Subcutaneous abdominal adipose tissue (tissue), 5 donors: ENCODE data around the gene KBTBD4.
A peak's percentile ranks its signal among the peaks of the same experiment; 100 is the strongest.
"Not testable (repeated sequence)": the region's sequence is repeated elsewhere in the genome, so short reads cannot be mapped to it uniquely, and the experiment has no call there.

ENCODE experiments used
- H3K27ac ChIP-seq: one replicate; pipeline ENCODE4 v1.7.0; 2013; ENCODE audit warnings: low read depth, mild to moderate bottlenecking, inconsistent platforms, low read length, moderate library complexity
- H3K27me3 ChIP-seq, 5 donors: one replicate each; pipeline ENCODE4 v1.7.0; 2013; ENCODE audit warnings: low read length in 5 of 5, inconsistent platforms in 1 of 5; ENCODE audit not compliant: control insufficient read depth in 5 of 5, insufficient read depth in 4 of 5
- H3K36me3 ChIP-seq, 5 donors: one replicate each; pipeline ENCODE4 v1.7.0; 2013; ENCODE audit warnings: low read length in 5 of 5; ENCODE audit not compliant: control insufficient read depth in 5 of 5, insufficient read depth in 5 of 5
- H3K4me1 ChIP-seq, 5 donors: one replicate each; pipeline ENCODE4 v1.7.0; 2013; ENCODE audit warnings: low read length in 5 of 5, mild to moderate bottlenecking in 3 of 5, moderate library complexity in 1 of 5; ENCODE audit not compliant: control insufficient read depth in 5 of 5, insufficient read depth in 5 of 5
- H3K4me3 ChIP-seq, 5 donors: one replicate each; pipeline ENCODE4 v1.7.0; 2013; ENCODE audit warnings: low read length in 5 of 5, low read depth in 1 of 5
- H3K9ac ChIP-seq, 5 donors: one replicate each; pipeline ENCODE4 v1.7.0; 2013; ENCODE audit warnings: low read length in 5 of 5, mild to moderate bottlenecking in 4 of 5, moderate library complexity in 3 of 5
- H3K9me3 ChIP-seq, 5 donors: one replicate each; pipeline ENCODE4 v1.7.0; 2013; ENCODE audit warnings: low read length in 5 of 5; ENCODE audit not compliant: control insufficient read depth in 5 of 5
- donor health status: healthy.
- donor health status: healthy.
- donor health status: healthy.
- donor health status: healthy.
- donor health status: healthy.

KBTBD4 gene

DNA sequence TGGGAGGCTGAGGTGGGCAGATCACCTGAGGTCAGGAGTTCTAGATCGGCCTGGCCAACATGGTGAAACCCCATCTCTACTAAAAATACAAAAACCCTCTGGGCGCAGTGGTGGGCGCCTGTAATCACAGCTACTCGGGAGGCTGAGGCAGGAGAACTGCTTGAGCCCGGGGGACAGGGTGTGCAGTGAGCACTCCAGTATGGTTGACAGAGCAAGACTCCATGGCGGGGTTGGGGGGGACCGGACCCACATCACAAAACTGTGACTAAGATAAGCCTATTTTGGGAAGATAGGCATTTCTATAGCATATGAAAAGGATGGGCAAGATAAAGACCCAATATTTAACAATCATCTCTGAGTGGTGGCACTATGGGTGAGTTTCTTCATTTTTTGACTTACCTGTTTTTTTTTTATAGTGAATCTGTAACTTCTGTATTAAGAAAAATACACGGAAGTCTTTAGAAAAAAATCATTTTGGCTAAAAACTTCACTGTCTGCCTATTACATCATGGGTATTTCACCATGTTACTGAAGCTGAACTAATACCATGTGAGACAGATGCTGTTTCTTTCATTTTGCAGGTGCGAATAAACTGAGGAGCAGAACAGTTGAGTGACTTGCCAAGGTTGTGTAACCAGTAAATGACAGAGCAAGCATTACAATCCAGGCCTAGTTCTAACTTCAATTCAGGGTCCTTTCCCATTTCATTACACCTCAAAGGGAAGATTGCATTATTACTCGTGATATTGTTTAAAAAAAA lies 28.3 kb downstream of the KBTBD4 start:
- Histone ChIP-seq H3K27me3 (no peaks in the 10 kb centered on the region), H3K9me3 (no peaks in the 10 kb centered on the region), H3K9ac (peak overlapping the region in 3 of 5 donors; percentile 9 to 63 (median 56)), H3K36me3 (no peaks in the 10 kb centered on the region), H3K4me1 (peaks cover 0 to 57% (median 50%) of the 10 kb centered on the region in 5 donors), H3K4me3 (peak overlapping the region in 2 of 5 donors; percentile 15 to 16), H3K27ac (peak overlapping the region; percentile 98)

DNA sequence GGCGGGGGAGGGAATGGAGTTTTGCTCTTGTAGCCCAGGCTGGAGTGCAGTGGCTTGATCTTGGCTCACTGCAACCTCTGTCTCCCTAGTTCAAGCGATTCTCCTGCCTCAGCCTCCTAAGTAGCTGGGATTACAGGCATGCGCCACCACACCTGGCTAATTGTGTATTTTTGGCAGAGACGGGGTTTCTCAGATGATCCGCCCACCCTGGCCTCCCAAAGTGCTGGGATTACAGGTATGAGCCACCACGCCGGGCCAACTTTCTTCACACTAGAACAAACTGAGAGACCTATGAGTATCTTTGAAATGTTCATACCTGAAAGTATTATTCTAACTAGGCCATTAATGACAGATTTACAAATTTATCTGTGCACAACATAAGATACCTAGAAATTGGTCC lies 32.5 kb downstream of the KBTBD4 start:
- H3K4me3 ChIP-seq, H3K9ac ChIP-seq, H3K36me3 ChIP-seq, H3K27me3 ChIP-seq, H3K9me3 ChIP-seq, H3K27ac ChIP-seq: not testable (repeated sequence)
- H3K4me1 ChIP-seq: peaks cover 0 to 46% (median 40%) of the 10 kb centered on the region in 5 donors

DNA sequence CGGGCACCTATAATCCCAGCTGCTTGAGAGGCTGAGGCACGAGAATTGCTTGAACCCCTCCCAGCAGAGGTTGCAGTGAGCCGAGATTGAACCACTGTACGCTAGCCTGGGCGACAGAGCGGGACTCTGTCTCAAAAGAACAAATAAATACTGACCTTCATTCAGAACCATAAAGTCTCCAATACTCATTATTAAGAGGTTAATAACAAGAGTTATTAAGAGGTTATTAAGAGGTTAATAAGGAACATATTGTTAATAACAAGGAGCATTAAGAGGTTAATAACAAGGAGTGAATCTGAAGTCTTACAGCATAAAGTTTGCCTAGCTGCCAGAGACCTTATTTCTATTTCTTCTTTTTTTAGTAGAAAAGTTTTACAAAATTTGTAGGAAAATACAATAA lies 33.5 kb downstream of the KBTBD4 start:
- H3K27me3 ChIP-seq: no peaks in the 10 kb centered on the region
- H3K4me3 ChIP-seq: no peak overlapping the region
- no peaks in the 10 kb centered on the region for H3K9me3 ChIP-seq
- no peaks in the 10 kb centered on the region for H3K36me3 ChIP-seq
- no peak overlapping the region for H3K9ac ChIP-seq
- peaks cover 5 to 40% (median 34%) of the 10 kb centered on the region in 5 donors for H3K4me1 ChIP-seq
- no peak overlapping the region for H3K27ac ChIP-seq

DNA sequence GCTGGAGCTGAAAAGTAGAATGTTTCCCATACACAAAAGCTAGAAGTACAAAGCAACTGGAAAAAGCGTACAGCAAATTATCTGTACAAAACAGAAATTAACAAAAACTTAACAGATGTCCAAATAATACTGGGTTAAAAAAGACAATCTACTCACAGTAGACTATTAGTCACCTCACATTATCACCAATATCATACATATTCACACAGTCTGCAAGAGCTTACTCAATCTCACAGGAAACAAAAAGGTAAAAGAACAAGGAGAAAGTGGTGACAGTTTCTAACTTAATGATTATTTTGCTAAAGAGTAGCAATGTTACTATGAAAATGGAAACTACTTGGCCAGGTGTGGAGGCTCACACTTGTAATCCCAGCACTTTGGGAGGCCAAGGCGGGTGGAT lies 37.7 kb downstream of the KBTBD4 start:
- H3K9ac ChIP-seq: no peak overlapping the region
- H3K27me3 ChIP-seq: no peaks in the 10 kb centered on the region
- no peak overlapping the region for H3K4me3 ChIP-seq
- H3K27ac ChIP-seq: peak overlapping the region; percentile 74
- no peaks in the 10 kb centered on the region for H3K9me3 ChIP-seq
- H3K36me3 ChIP-seq: no peaks in the 10 kb centered on the region
- peaks cover 5 to 41% (median 38%) of the 10 kb centered on the region in 5 donors for H3K4me1 ChIP-seq

DNA sequence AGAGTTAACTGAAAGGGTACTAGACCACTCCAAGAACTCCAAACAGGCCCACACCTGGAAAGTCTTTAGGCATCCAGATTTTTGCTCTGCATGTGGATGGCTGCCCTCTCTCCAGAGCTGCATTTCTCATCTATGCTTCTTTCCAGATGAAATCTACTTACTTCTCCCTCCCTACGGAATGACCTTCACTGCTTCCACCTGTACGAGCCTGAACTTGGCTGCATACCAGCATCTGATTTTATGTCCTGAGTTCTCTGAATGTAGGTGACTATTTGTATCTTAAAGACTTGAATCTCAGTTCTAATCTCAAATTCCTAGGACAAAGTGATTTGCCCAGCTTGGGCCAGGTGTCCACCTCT lies 39.1 kb downstream of the KBTBD4 start:
- H3K36me3 ChIP-seq: no peaks in the 10 kb centered on the region
- H3K9ac ChIP-seq: no peak overlapping the region
- H3K9me3 ChIP-seq: no peaks in the 10 kb centered on the region
- H3K4me3 ChIP-seq: no peak overlapping the region
- peak overlapping the region; percentile 74 for H3K27ac ChIP-seq
- H3K27me3 ChIP-seq: no peaks in the 10 kb centered on the region
- peaks cover 5 to 45% (median 42%) of the 10 kb centered on the region in 5 donors for H3K4me1 ChIP-seq

DNA sequence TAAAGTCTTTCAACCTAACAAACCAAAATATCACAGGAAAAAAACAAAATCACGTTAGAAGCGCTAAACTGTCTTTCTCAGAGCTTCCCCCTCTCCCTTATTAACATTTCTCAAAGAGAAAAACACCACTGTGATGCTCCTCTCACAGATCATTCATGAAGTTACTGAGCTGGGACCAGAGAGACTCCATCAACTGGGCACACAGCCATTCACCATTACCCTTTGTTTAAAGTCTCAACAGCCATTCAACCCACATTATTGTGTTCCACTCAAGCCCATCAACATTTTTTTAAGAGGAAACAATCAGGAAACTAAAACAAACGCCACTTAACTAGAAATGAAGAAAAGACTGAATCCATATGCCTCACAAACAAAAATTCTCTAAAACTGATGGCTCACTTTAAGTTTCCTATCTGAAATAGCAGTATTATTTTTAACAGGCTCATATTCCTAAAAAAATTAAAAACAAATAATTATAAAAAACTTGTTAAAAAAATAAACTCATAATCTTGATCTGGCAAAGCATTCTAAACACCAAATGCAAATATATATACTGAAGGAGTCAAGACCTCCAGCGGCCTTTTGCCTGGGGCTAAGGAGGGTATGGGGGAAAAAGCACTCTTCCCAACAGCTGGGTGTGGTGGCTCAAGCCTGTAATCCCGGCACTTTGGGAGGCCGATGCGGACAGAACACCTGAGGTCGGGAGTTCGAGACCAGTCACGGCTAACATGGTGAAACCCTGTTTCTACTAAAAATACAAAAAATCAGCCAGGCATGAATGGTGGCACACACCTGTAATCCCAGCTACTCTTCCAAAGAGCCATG lies 39.8 kb downstream of the KBTBD4 start:
- H3K27ac ChIP-seq: peak overlapping the region; percentile 74
- H3K27me3 ChIP-seq: no peaks in the 10 kb centered on the region
- no peaks in the 10 kb centered on the region for H3K36me3 ChIP-seq
- peaks cover 5 to 47% (median 40%) of the 10 kb centered on the region in 5 donors for H3K4me1 ChIP-seq
- no peaks in the 10 kb centered on the region for H3K9me3 ChIP-seq
- H3K9ac ChIP-seq: no peak overlapping the region
- no peak overlapping the region for H3K4me3 ChIP-seq

DNA sequence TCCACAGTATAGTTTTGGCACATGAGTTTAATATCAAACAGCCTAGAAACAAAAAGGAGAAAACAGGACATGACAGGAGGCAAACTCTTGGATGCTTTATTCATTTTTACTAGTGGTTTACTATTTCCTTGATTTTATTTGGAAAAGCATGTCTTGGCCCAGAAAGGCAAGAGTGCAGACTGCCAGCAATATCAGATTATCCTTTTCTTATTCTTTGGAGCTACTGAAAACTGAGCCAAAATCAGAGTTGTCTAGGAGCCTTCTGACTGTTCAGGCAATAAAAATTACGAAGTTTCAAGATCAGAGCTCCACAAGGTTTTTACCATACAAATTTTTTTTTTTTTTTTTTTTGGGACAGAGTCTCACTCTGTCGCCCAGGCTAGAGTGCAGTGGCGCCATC lies 41.9 kb downstream of the KBTBD4 start:
- Histone ChIP-seq H3K9me3 (no peaks in the 10 kb centered on the region), H3K27ac (peak overlapping the region; percentile 37), H3K4me1 (peaks cover 9 to 65% (median 50%) of the 10 kb centered on the region in 5 donors), H3K36me3 (no peaks in the 10 kb centered on the region), H3K27me3 (no peaks in the 10 kb centered on the region), H3K9ac (no peak overlapping the region), H3K4me3 (no peak overlapping the region)

DNA sequence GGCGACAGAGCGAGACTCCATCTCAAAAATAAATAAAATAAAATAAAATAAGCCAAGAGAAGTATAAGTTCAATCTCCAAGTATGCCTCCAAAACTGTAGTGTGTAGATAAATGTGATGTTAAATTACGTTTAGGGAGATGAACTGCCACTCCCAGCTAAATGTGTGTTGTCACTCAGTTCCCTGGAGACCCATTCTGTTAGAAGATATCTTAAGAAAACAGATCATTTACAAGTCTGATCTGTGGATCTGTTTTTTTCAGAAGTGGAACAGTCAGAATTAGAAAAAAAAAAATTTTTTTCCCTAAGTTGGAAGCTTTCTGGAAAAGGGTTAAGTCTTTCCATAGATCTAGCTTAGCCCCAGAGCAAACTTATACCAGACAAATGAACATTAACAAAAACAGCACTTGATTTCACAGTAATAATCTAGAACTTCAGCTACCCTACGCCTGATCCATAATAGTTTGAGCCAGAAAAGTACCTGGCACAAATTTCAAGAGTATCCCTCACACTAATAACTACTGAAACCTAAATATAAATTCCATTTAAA lies 44.0 kb downstream of the KBTBD4 start:
- H3K36me3 ChIP-seq: peaks cover 0 to 2% (median 0%) of the 10 kb centered on the region in 5 donors
- H3K27ac ChIP-seq: peak overlapping the region; percentile 14
- no peak overlapping the region for H3K4me3 ChIP-seq
- H3K27me3 ChIP-seq: no peaks in the 10 kb centered on the region
- peaks cover 4 to 58% (median 44%) of the 10 kb centered on the region in 5 donors for H3K4me1 ChIP-seq
- H3K9ac ChIP-seq: no peak overlapping the region
- no peaks in the 10 kb centered on the region for H3K9me3 ChIP-seq

DNA sequence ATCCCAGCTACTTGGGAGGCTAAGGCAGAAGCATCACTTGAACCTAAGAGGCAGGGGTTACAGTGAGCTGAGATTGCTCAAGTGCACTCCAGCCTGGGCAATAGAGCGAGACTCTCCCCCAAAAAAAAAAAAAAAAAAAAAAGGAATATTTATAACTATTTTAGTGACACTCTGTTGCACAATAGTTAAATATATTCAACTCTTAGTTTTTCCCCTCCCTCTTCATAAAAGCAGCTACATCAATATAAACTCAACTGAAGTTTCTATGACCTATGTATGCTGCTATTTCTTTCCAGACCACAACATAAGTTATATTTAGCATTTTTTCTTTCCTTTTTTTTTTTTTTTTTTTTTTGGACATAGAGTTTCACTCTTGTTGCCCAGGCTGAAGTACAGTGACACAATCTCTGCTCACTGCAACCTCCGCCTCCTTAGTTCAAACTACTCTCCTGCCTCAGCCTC lies 45.0 kb downstream of the KBTBD4 start:
- no peak overlapping the region for H3K9ac ChIP-seq
- peak overlapping the region; percentile 85 for H3K27ac ChIP-seq
- H3K27me3 ChIP-seq: no peaks in the 10 kb centered on the region
- no peak overlapping the region for H3K4me3 ChIP-seq
- no peaks in the 10 kb centered on the region for H3K9me3 ChIP-seq
- H3K36me3 ChIP-seq: peaks cover 0 to 2% (median 0%) of the 10 kb centered on the region in 5 donors
- H3K4me1 ChIP-seq: peaks cover 4 to 51% (median 38%) of the 10 kb centered on the region in 5 donors
